ENCODE results near the gene PNMA6A.
"Not testable (repeated sequence)": the region's sequence is repeated elsewhere in the genome, so short reads cannot be mapped to it uniquely, and the experiment has no call there.

- not testable (repeated sequence) for TF ChIP-seq CTCF (IDR thresholded peaks at IDR 0.05; ENCODE audit: extremely low read depth in 1 of 2, insufficient read depth in 1 of 2, low read depth in 1 of 2, low read length in 2 of 2); POLR2AphosphoS5 (IDR thresholded peaks at IDR 0.05; ENCODE audit: insufficient read depth, low read depth, low read length)
These were observed 38.5 kb downstream of the PNMA6A start for GRCh38 chrX:153110735-153111134.
